Thyroid gland (tissue), 4 donors: ENCODE results near the gene SLC35F6. TPM values are rescaled to one million over a fixed set of nuclear protein-coding genes. Genes with fewer than 3 reads are reported as not detected.
"Not testable (repeated sequence)": the region's sequence is repeated elsewhere in the genome, so short reads cannot be mapped to it uniquely, and the experiment has no call there.

Experiments
- DNase-seq, 2 donors: peaks; one replicate each; pipeline ENCODE4 v3.0.0-alpha.2; 2019
- H3K27ac ChIP-seq, 3 donors: fragments of 200-600 bp; sonication (generic); 1 replicate in 2 of 3; 2 replicates in 1 of 3; pipeline ENCODE4 v1.5.1; 2016 to 2019; ENCODE audit warnings: mild to moderate bottlenecking in 1 of 3, moderate library complexity in 1 of 3
- H3K27me3 ChIP-seq: fragments of 200-600 bp; sonication (generic); one replicate; pipeline ENCODE4 v1.5.1; 2019
- H3K36me3 ChIP-seq, 2 donors: fragments of 200-600 bp; sonication (generic); one replicate each; pipeline ENCODE4 v1.5.1; 2016 to 2019
- H3K4me1 ChIP-seq, 2 donors: fragments of 200-600 bp; sonication (generic); one replicate each; pipeline ENCODE4 v1.5.1; 2017 to 2019
- H3K4me3 ChIP-seq, 3 donors: fragments of 200-600 bp; sonication (generic); replicated peaks in 1 of 3; 1 replicate in 2 of 3; 2 replicates in 1 of 3; pipeline ENCODE4 v1.5.1; 2016; ENCODE audit warnings: mild to moderate bottlenecking in 1 of 3
- H3K9me3 ChIP-seq: fragments of 200-600 bp; sonication (generic); one replicate; pipeline ENCODE4 v1.5.1; 2017
- POLR2A ChIP-seq, 2 donors: fragments of 450-650 bp; IDR thresholded peaks; one replicate each; pipeline ENCODE4 v1.6.1; 2017; ENCODE audit warnings: antibody characterized with exemption in 2 of 2, mild to moderate bottlenecking in 2 of 2, moderate library complexity in 1 of 2
- WGBS, 2 donors: methylation state at CpG; one replicate each; pipeline ENCODE4 v1.1.5; 2017; 5-methylcytosine and 5-hydroxymethylcytosine counted together
- intact Hi-C: fragments of 100-400 bp; cut with DNase I; formaldehyde crosslinking; loops from one replicate; pipeline ENCODE4 v1.15.1; 2023
- total RNA-seq, 4 donors: library from RNA; depleted of rRNA; stranded (reverse); fragments of >200 nt; gene quantifications; one replicate each; pipeline ENCODE4 v1.2.3, GENCODE V29; 2016
- TF ChIP-seq, protein P1 (sequence below), 6 experiments: fragments of 200-600 bp in 3 of 6; fragments of 450-650 bp in 3 of 6; sonication (generic) in 3 of 6; IDR thresholded peaks; one replicate each; pipeline ENCODE4 v1.5.1; 2016 to 2019; ENCODE audit warnings: antibody characterized with exemption in 6 of 6, mild to moderate bottlenecking in 2 of 6, inconsistent platforms in 1 of 6, moderate library complexity in 1 of 6

The SLC35F6 gene
- total RNA-seq, 4 donors from 2014 or later = 73.1 to 91.2 (median 80.7) TPM

- 69 to 73% methylated on average over 14 of the region's 14 CpGs for WGBS, 2 donors
- no peak for DNase-seq
- Histone ChIP-seq H3K4me3 (no peak overlapping the region), H3K27me3 (no peaks in the 10 kb centered on the region), H3K4me1 (no peaks in the 10 kb centered on the region), H3K27ac (no peak overlapping the region), H3K9me3 (no peaks in the 10 kb centered on the region), H3K36me3 (no peaks in the 10 kb centered on the region)
- TF ChIP-seq, protein P1, sequence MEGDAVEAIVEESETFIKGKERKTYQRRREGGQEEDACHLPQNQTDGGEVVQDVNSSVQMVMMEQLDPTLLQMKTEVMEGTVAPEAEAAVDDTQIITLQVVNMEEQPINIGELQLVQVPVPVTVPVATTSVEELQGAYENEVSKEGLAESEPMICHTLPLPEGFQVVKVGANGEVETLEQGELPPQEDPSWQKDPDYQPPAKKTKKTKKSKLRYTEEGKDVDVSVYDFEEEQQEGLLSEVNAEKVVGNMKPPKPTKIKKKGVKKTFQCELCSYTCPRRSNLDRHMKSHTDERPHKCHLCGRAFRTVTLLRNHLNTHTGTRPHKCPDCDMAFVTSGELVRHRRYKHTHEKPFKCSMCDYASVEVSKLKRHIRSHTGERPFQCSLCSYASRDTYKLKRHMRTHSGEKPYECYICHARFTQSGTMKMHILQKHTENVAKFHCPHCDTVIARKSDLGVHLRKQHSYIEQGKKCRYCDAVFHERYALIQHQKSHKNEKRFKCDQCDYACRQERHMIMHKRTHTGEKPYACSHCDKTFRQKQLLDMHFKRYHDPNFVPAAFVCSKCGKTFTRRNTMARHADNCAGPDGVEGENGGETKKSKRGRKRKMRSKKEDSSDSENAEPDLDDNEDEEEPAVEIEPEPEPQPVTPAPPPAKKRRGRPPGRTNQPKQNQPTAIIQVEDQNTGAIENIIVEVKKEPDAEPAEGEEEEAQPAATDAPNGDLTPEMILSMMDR (IDR thresholded peaks at IDR 0.05) = no peak
- TF ChIP-seq POLR2A (IDR thresholded peaks at IDR 0.05) = no peak
- intact Hi-C loops = no loop called here
These were observed 48.0 kb downstream of the SLC35F6 start for GRCh38 chr2:26811791-26812694.

DNA sequence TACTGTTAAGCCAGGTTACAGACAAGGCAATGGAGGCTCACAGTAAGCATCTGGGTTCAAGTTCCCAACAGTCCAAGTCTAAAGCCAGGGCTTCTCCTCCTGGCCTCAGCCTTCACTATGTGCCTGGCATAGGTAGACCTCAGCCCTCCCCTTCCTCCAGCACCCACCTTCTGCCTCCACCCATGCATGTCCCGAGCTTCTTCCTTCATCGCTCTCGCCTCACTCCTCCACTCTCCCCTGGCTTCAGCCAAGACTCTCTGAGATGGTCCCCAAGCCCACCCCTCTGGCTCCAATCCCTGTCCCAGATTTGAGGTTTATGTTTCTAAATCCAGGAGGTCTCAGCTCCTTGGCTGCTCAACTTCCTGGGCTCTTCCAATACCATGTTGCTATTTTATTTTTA, 48.6 kb downstream of the SLC35F6 start:
- 78 to 83% methylated on average over 3 of the region's 3 CpGs for WGBS, 2 donors
- DNase-seq = no peak
- Histone ChIP-seq H3K9me3 (no peaks in the 10 kb centered on the region), H3K27ac (no peak overlapping the region), H3K4me1 (no peaks in the 10 kb centered on the region), H3K27me3 (no peaks in the 10 kb centered on the region), H3K4me3 (no peak overlapping the region), H3K36me3 (no peaks in the 10 kb centered on the region)
- intact Hi-C loops = no loop called here
- TF ChIP-seq POLR2A (IDR thresholded peaks at IDR 0.05) = no peak
- TF ChIP-seq, protein P1 (IDR thresholded peaks at IDR 0.05) = no peak

DNA sequence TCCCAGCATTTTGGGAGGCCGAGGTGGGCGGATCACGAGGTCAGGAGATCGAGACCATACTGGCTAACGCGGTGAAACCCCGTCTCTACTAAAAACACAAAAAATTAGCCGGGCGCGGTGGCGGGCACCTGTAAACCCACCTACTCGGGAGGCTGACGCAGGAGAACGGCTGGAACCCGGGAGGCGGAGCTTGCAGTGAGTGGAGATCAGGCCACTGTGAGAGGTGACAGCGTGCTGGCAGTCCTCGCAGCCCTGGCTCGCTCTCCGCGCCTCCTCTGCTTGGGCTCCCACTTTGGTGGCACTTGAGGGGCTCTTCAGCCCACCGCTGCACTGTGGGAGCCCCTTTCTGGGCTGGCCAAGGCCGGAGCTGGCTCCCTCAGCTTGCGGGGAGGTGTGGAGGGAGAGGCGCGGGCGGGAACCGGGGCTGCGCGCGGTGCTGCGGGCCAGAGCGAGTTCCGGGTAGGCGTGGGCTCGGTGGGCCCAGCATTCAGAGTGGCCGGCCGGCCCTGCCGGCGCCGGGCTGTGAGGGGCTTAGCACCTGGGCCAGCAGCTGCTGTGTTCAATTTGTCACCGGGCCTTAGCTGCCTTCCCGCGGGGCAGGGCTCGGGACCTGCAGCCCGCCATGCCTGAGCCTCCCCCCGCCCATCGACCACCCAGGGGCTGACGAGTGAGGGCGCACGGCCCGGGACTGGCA, 50.1 kb downstream of the SLC35F6 start:
- H3K27ac ChIP-seq, H3K27me3 ChIP-seq, DNase-seq, H3K4me3 ChIP-seq, H3K36me3 ChIP-seq, H3K4me1 ChIP-seq, intact Hi-C loops, H3K9me3 ChIP-seq: not testable (repeated sequence)
- WGBS, 2 donors = 91 to 94% methylated on average over 26 to 40 of the region's 52 CpGs

- Histone ChIP-seq H3K9me3 (no peaks in the 10 kb centered on the region), H3K36me3 (no peaks in the 10 kb centered on the region), H3K27me3 (no peaks in the 10 kb centered on the region), H3K4me1 (no peaks in the 10 kb centered on the region), H3K4me3 (no peak overlapping the region), H3K27ac (no peak overlapping the region)
- DNase-seq = no peak
- TF ChIP-seq, protein P1 (IDR thresholded peaks at IDR 0.05) = no peak
- TF ChIP-seq POLR2A (IDR thresholded peaks at IDR 0.05) = no peak
- 46 to 57% methylated on average over 3 of the region's 3 CpGs for WGBS, 2 donors
- intact Hi-C loops = no loop called here
These were observed 52.8 kb downstream of the SLC35F6 start for GRCh38 chr2:26816893-26817292.

DNA sequence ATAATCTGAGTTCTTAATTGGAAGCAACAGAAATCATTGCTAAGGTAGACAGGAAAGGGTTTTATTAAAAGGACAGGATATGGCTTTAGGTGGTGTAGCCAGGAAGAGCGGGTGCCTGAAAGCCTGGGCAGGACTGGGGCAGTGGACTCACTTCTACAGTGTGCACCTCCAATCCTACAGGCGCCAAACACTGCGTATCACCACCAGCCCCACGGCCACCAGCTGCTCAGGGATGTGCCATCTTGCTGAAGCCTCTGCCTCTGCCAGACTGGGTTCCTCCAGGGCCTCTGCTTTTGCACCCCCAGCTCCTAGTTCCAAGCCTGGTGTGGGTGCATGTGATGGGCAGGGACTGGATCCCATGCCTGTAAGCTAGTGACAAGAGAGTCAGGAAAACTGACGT, 54.2 kb downstream of the SLC35F6 start:
- Histone ChIP-seq H3K4me3 (no peak overlapping the region), H3K27me3 (no peaks in the 10 kb centered on the region), H3K36me3 (no peaks in the 10 kb centered on the region), H3K9me3 (no peaks in the 10 kb centered on the region), H3K4me1 (no peaks in the 10 kb centered on the region), H3K27ac (no peak overlapping the region)
- no peak for TF ChIP-seq POLR2A (IDR thresholded peaks at IDR 0.05)
- TF ChIP-seq, protein P1 (IDR thresholded peaks at IDR 0.05) = no peak
- WGBS, 2 donors = 76 to 89% methylated on average over 5 of the region's 5 CpGs
- DNase-seq = no peak
- intact Hi-C loops = no loop called here
